Measurements from ENCODE around the gene MTMR3.

MTMR3 gene

GRCh38 chr22:29916007-29916544 lies 33.1 kb downstream of the MTMR3 start:
- no peak for DNase-seq (ENCODE audit: low spot score)

GRCh38 chr22:29917052-29917902 lies 34.3 kb downstream of the MTMR3 start:
- no peak for DNase-seq (ENCODE audit: low spot score)

- DNase-seq (ENCODE audit: low spot score): no peak
Observed at GRCh38 chr22:29925402-29925801, 42.4 kb downstream of the MTMR3 start.

GRCh38 chr22:29926057-29926456 lies 43.1 kb downstream of the MTMR3 start:
- DNase-seq (ENCODE audit: low spot score): no peak

- no peak for DNase-seq (ENCODE audit: low spot score)
Observed at GRCh38 chr22:29932136-29932535, 49.2 kb downstream of the MTMR3 start.

- no peak for DNase-seq (ENCODE audit: low spot score)
Observed at GRCh38 chr22:29933619-29934018, 50.6 kb downstream of the MTMR3 start.

- no peak for DNase-seq (ENCODE audit: low spot score)
Observed at GRCh38 chr22:29934596-29934995, 51.6 kb downstream of the MTMR3 start.

GRCh38 chr22:29936186-29936585 lies 53.2 kb downstream of the MTMR3 start:
- no peak for DNase-seq (ENCODE audit: low spot score)

GRCh38 chr22:29937940-29938693 lies 55.1 kb downstream of the MTMR3 start:
- no peak for DNase-seq (ENCODE audit: low spot score)

- DNase-seq (ENCODE audit: low spot score): no peak
Observed at GRCh38 chr22:29940526-29940925, 57.6 kb downstream of the MTMR3 start.

- no peak for DNase-seq (ENCODE audit: low spot score)
Observed at GRCh38 chr22:29944339-29944738, 61.4 kb downstream of the MTMR3 start.

- DNase-seq (ENCODE audit: low spot score): no peak
Observed at GRCh38 chr22:29945435-29945834, 62.5 kb downstream of the MTMR3 start.

GRCh38 chr22:29946220-29946619 lies 63.2 kb downstream of the MTMR3 start:
- no peak for DNase-seq (ENCODE audit: low spot score)

GRCh38 chr22:29947410-29948384 lies 64.7 kb downstream of the MTMR3 start:
- DNase-seq (ENCODE audit: low spot score): no peak

GRCh38 chr22:29948385-29948769 lies 65.4 kb downstream of the MTMR3 start:
- no peak for DNase-seq (ENCODE audit: low spot score)

- DNase-seq (ENCODE audit: low spot score): no peak
Observed at GRCh38 chr22:29949872-29950271, 66.9 kb downstream of the MTMR3 start.

- DNase-seq (ENCODE audit: low spot score): peak; percentile 7
Observed at GRCh38 chr22:29951791-29952413, 68.9 kb downstream of the MTMR3 start.

- no peak for DNase-seq (ENCODE audit: low spot score)
Observed at GRCh38 chr22:29954203-29954855, 71.4 kb downstream of the MTMR3 start.

- DNase-seq (ENCODE audit: low spot score): no peak
Observed at GRCh38 chr22:29956680-29957079, 73.7 kb downstream of the MTMR3 start.

- no peak for DNase-seq (ENCODE audit: low spot score)
Observed at GRCh38 chr22:29958170-29958569, 75.2 kb downstream of the MTMR3 start.

- DNase-seq (ENCODE audit: low spot score): no peak
Observed at GRCh38 chr22:29964776-29965175, 81.8 kb downstream of the MTMR3 start.

All from SW480 (cell line).